Mesothelial cell of epicardium (in vitro differentiated cells): ENCODE data around the gene PCARE. TPM values are rescaled to one million over a fixed set of nuclear protein-coding genes. Genes with fewer than 3 reads are reported as not detected.

Experiments
- DNase-seq, 2 experiments: peaks; one replicate each; pipeline ENCODE4 v3.0.0; 2021; ENCODE audit warnings: low spot score in 2 of 2; ENCODE audit not compliant: unreplicated experiment in 2 of 2
- H3K27ac Mint-ChIP-seq: 2 replicates; pipeline ENCODE4 v1.8.0; 2021; ENCODE audit warnings: mixed read lengths
- H3K27me3 Mint-ChIP-seq: 2 replicates; pipeline ENCODE4 v1.8.0; 2021; ENCODE audit warnings: low read depth, mixed read lengths
- H3K36me3 Mint-ChIP-seq: 2 replicates; pipeline ENCODE4 v1.8.0; 2021; ENCODE audit warnings: mixed read lengths
- H3K4me1 Mint-ChIP-seq: 2 replicates; pipeline ENCODE4 v1.8.0; 2021; ENCODE audit warnings: mixed read lengths
- H3K4me3 Mint-ChIP-seq: 2 replicates; pipeline ENCODE4 v1.8.0; 2021; ENCODE audit warnings: mild to moderate bottlenecking, moderate library complexity, mixed read lengths
- H3K9me3 Mint-ChIP-seq: 2 replicates; pipeline ENCODE4 v1.8.0; 2021; ENCODE audit warnings: mixed read lengths
- total RNA-seq: library from RNA; stranded (reverse); gene quantifications from 3 replicates; pipeline ENCODE4 v1.2.1, GENCODE V29; 2021
- TF ChIP-seq, protein P1 (sequence below): fragments of 200-600 bp; sonication (generic); IDR thresholded peaks from one replicate; pipeline ENCODE4 v1.5.0; 2021; ENCODE audit warnings: antibody characterized with exemption; ENCODE audit not compliant: unreplicated experiment

PCARE gene
- total RNA-seq, 1 donor from 2014 or later: 0.22 TPM

DNA sequence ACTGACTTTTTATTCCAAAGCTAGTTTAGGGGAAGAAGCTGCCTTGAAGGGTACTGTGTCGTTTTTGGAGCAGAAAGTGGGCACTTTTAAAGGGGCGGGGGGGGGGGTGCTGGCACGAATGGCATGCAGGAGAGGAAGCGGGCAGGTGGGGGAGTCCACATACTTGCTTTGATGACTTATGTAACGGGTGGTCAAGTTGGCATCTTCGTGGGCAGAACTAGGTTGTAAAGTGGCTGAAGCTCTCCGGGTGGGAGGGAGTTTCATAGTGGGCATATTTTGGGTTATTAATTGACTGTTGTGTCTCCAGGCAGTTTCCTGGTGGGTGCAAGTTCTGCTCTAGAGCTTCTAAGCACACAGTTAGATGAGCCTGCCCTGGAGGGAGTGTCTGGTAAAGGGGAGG is 19.9 kb downstream of the PCARE start:
- no peak for DNase-seq
- Mint-ChIP-seq H3K27me3 (no peaks in the 10 kb centered on the region), H3K9me3 (no peaks in the 10 kb centered on the region), H3K4me1 (peaks cover 20% of the 10 kb centered on the region), H3K27ac (no peak overlapping the region), H3K36me3 (no peaks in the 10 kb centered on the region), H3K4me3 (no peak overlapping the region)
- TF ChIP-seq, protein P1, sequence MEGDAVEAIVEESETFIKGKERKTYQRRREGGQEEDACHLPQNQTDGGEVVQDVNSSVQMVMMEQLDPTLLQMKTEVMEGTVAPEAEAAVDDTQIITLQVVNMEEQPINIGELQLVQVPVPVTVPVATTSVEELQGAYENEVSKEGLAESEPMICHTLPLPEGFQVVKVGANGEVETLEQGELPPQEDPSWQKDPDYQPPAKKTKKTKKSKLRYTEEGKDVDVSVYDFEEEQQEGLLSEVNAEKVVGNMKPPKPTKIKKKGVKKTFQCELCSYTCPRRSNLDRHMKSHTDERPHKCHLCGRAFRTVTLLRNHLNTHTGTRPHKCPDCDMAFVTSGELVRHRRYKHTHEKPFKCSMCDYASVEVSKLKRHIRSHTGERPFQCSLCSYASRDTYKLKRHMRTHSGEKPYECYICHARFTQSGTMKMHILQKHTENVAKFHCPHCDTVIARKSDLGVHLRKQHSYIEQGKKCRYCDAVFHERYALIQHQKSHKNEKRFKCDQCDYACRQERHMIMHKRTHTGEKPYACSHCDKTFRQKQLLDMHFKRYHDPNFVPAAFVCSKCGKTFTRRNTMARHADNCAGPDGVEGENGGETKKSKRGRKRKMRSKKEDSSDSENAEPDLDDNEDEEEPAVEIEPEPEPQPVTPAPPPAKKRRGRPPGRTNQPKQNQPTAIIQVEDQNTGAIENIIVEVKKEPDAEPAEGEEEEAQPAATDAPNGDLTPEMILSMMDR: no peak

DNA sequence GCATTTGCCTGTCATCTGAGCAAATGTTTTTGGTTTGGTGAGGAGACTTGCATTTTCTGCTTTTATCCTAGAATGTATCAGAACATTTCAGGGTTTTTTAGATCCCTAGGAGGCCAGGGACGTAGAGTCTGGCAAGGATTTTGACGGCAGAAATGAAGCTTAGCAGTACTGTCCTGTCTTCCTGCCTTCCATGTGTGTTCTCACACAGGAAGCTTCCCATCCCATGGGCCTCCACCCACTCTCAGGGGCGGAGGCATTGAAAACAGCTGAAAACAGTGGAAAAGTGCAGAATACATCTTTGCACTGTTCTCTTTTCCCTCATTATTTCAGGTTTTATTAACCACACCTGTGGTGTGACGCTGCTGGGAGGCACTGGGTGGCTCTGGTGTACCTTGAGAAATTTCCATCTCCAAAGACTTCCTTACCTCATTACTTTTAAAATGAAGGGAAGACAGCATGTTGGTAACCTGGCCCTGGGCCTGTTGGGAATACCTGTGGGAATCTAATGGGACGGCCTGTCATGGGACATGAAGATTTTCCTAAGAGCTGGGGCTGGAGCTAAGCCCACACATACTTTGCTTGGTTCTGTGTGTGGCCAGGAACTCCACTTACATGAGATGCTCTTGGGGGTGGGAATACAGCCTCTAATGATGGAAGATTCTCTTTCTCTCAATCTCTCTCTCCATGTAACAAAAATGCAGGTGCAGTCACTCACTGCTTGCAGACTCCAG is 20.5 kb downstream of the PCARE start:
- H3K9me3 Mint-ChIP-seq: no peaks in the 10 kb centered on the region
- H3K36me3 Mint-ChIP-seq: no peaks in the 10 kb centered on the region
- H3K27me3 Mint-ChIP-seq: no peaks in the 10 kb centered on the region
- peaks cover 19% of the 10 kb centered on the region for H3K4me1 Mint-ChIP-seq
- TF ChIP-seq, protein P1: no peak
- DNase-seq: no peak
- H3K27ac Mint-ChIP-seq: peak overlapping the region; percentile 21
- no peak overlapping the region for H3K4me3 Mint-ChIP-seq

DNA sequence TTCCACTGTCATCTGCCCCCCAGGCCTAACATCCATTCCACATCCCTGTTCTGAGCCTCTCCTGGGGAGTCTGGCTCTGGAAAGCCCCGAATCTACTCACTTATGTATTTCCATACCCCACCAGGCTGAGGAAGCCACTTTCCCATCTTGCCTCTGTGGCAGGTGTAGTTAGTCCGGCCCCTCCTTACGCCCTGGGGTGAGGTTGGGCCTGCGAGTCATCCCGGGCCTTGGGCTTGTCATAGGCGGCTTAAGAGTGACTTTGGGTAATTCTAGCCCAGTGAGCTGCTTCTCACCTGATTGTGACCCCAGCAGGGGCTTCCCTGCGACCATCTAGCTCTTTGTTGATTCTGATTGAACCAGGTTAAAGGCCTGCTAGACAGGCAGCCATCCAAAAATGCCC is 21.1 kb downstream of the PCARE start:
- TF ChIP-seq, protein P1: no peak
- Mint-ChIP-seq H3K27me3 (no peaks in the 10 kb centered on the region), H3K4me3 (no peak overlapping the region), H3K9me3 (no peaks in the 10 kb centered on the region), H3K4me1 (peaks cover 19% of the 10 kb centered on the region), H3K27ac (no peak overlapping the region), H3K36me3 (no peaks in the 10 kb centered on the region)
- DNase-seq: no peak

DNA sequence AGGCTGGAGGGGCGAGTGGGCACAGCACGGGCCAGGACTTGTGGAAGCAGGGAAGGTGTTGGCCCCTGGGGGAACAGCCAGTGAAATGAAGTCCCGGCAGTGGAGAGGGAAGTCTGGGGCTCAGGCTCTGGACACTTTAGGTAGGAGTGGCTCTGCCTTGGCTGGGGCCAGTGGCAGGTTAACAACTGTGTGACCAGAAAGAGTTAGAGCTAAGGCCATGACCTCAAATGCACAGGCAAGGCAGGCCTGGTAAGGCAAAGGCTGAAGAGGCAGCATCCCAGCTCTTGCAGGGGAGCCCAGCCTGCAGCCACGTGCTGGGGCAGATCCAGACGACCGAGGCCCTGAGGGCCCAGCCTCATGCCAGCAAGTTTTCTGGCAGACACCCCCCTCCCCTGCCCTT is 21.5 kb downstream of the PCARE start:
- Mint-ChIP-seq H3K4me1 (peaks cover 19% of the 10 kb centered on the region), H3K9me3 (no peaks in the 10 kb centered on the region), H3K27ac (no peak overlapping the region), H3K36me3 (no peaks in the 10 kb centered on the region), H3K27me3 (no peaks in the 10 kb centered on the region), H3K4me3 (no peak overlapping the region)
- TF ChIP-seq, protein P1: no peak
- no peak for DNase-seq

DNA sequence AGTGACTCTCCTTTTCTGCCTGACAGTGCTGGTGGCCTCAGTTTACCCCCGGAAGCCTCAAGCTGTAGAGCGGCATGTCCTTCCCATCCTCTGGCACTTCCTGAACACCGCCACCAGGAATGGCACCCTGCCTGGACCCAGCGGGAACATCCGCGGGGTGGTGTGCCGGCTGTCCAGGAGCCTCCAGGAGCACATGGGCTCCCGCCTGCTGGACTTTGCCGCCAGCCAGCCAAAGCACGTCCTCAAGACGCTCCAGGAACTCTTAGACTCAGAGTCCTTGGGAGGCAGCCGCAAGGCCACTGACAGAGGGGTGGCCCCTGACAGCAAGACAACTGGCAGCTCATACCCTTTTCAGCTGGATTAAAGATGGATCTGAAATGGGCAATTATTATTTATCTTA is 22.6 kb downstream of the PCARE start:
- H3K36me3 Mint-ChIP-seq: no peaks in the 10 kb centered on the region
- TF ChIP-seq, protein P1: no peak
- peaks cover 19% of the 10 kb centered on the region for H3K4me1 Mint-ChIP-seq

DNA sequence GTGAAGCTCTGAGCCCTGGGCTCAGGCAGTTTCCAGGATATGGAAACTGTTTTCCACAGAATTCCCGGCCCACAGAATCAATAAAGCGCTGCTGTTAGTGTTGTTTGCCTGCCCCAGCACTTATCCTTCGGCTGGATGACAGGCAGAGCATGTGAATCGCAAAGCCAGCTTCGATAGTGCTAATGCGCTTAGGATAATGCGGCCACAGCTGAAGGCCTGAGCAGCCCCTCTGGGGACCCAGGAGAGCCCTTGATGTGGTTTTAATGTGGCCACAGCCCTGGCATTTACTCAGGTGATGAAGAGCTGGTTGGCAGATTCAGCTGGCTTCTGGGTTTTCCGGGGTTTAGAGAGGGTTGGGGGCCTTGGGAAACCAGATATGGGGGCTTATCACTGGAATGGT is 23.7 kb downstream of the PCARE start:
- Mint-ChIP-seq H3K4me3 (no peak overlapping the region), H3K4me1 (peaks cover 15% of the 10 kb centered on the region), H3K9me3 (no peaks in the 10 kb centered on the region), H3K27me3 (no peaks in the 10 kb centered on the region), H3K27ac (no peak overlapping the region), H3K36me3 (no peaks in the 10 kb centered on the region)
- DNase-seq: no peak
- TF ChIP-seq, protein P1: no peak

More for the DNA sequence above, 22.6 kb downstream of the PCARE start:
- DNase-seq: no peak
- no peak overlapping the region for H3K4me3 Mint-ChIP-seq
- H3K9me3 Mint-ChIP-seq: no peaks in the 10 kb centered on the region
- no peaks in the 10 kb centered on the region for H3K27me3 Mint-ChIP-seq
- H3K27ac Mint-ChIP-seq: no peak overlapping the region
